Keratinocyte (primary cell): Measurements from ENCODE around the gene WNT3.

Experiments used
- EZH2 ChIP-seq: IDR thresholded peaks from one replicate; pipeline ENCODE4 v1.6.1; 2012; ENCODE audit warnings: inconsistent platforms, mild to moderate bottlenecking, low read length, moderate library complexity
- TF ChIP-seq, protein P1 (sequence below), 3 experiments: IDR thresholded peaks in 1 of 3; conservative IDR thresholded peaks in 1 of 3; optimal IDR thresholded peaks in 1 of 3; 2 replicates in 2 of 3; 3 replicates in 1 of 3; pipeline versions ENCODE3 to v1.5.1; 2011; ENCODE audit warnings: low read length in 3 of 3, mild to moderate bottlenecking in 3 of 3, moderate library complexity in 2 of 3, control low read depth in 1 of 3, inconsistent platforms in 1 of 3; ENCODE audit not compliant: insufficient read depth in 2 of 3; ENCODE audit errors: extremely low read depth in 1 of 3

GRCh38 chr17:46853896-46854444 is 35.5 kb upstream of the WNT3 start:
- TF ChIP-seq, protein P1, sequence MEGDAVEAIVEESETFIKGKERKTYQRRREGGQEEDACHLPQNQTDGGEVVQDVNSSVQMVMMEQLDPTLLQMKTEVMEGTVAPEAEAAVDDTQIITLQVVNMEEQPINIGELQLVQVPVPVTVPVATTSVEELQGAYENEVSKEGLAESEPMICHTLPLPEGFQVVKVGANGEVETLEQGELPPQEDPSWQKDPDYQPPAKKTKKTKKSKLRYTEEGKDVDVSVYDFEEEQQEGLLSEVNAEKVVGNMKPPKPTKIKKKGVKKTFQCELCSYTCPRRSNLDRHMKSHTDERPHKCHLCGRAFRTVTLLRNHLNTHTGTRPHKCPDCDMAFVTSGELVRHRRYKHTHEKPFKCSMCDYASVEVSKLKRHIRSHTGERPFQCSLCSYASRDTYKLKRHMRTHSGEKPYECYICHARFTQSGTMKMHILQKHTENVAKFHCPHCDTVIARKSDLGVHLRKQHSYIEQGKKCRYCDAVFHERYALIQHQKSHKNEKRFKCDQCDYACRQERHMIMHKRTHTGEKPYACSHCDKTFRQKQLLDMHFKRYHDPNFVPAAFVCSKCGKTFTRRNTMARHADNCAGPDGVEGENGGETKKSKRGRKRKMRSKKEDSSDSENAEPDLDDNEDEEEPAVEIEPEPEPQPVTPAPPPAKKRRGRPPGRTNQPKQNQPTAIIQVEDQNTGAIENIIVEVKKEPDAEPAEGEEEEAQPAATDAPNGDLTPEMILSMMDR (optimal IDR thresholded peaks at IDR 0.05 in 1 of 3, IDR thresholded peaks at IDR 0.05 in 1 of 3, conservative IDR thresholded peaks at IDR 0.05 in 1 of 3; ENCODE audit: extremely low read depth in 1 of 3, insufficient read depth in 2 of 3, low read length in 3 of 3), result no peak
- no peak for TF ChIP-seq EZH2
